T47D (cell line): Measurements from ENCODE around the gene WLS.

Experiments
- DNase-seq, 2 experiments: peaks; one replicate each; pipeline versions ENCODE4 v3.0.0 to v3.0.0-alpha.2; 2011 to 2012; ENCODE audit warnings: low read depth in 1 of 2, low spot score in 1 of 2
- JUND ChIP-seq: IDR thresholded peaks from 2 replicates; pipeline ENCODE4 v1.6.1; 2012; ENCODE audit warnings: low read depth
- in situ Hi-C: cut with HindIII; loops from 2 replicates; pipeline ENCODE4 v1.10.0; 2016; ENCODE audit warnings: low sequenced_read_pairs, low pct_unique_long_range_greater_than_20kb

Gene WLS

GRCh38 chr1:68128157-68128556, 104.2 kb downstream of the WLS start:
- in situ Hi-C loops, result no loop called here
- TF ChIP-seq JUND, result no peak
- no peak for DNase-seq

- TF ChIP-seq JUND, result no peak
- DNase-seq, result no peak
- in situ Hi-C loops, result no loop called here
Measured at GRCh38 chr1:68121536-68121935, 110.8 kb downstream of the WLS start.

DNA sequence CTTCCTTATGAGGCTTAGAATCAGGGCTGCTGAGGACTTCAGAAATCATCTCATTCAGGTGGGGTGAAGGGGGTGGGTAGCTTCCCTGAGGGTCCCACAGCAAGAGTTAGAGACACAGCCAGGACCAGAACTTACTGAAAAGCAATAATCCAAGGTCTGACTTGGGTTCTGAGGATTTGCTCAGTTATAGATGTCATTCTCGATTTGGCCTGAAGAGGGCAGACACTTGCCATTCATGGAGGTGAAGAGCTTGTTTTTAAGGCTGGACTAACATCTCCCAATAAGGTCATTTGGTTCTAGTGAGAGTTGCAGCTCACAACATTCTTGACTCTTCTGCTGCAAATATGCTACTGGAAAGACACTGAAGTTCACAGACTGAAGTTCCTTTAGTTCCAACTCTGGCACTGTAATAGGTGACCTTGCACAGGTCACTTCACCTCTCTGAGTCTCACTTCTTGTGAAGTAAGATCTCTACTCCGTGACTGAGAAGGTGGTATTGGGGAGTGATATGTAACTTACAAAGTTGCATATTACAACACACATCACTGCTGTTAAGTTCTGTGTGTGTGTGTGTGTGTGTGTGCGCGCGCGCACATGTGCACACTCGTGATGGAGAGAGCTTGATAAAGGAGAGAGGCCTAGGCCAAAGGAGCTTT, 112.1 kb downstream of the WLS start:
- peak; percentile 9 to 71 for DNase-seq
- TF ChIP-seq JUND, result no peak
- in situ Hi-C loops, result no loop called here

GRCh38 chr1:68119445-68119844, 112.9 kb downstream of the WLS start:
- TF ChIP-seq JUND, result no peak
- DNase-seq, result no peak
- in situ Hi-C loops, result no loop called here

- no peak for TF ChIP-seq JUND
- in situ Hi-C loops, result no loop called here
- no peak for DNase-seq
Measured at GRCh38 chr1:68117416-68117815, 114.9 kb downstream of the WLS start.

DNA sequence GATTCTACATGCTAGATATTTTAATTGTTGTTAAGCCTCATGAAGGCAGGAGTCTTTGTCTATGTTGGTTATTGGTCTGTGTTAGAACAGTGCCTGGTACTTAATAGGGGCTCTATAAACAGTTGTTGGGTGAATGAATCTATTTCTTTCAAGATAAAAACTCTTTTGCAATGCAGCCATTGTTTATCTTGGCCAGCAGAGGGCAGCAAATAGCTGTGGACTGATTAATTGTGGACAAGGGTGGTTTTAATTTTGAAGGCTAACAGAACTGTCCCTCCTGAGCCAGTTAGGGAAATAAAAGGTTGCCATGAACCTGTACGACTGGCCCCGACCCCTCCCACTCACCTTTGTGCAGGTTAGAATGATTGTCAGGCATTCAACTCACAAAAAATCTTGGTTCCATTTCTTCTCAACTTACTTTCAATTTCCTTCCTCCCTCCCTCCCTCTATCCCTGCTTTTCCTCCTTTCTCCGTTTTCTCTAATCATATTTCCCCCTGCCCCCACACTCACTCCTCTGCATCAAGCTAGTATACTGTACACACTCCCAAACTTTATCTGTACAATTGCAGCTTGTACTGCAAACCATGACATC, 115.6 kb downstream of the WLS start:
- in situ Hi-C loops, result no loop called here
- DNase-seq, result peak in 1 of 2 experiments; percentile 47
- no peak for TF ChIP-seq JUND

- no peak for TF ChIP-seq JUND
- in situ Hi-C loops, result no loop called here
- DNase-seq, result no peak
Measured at GRCh38 chr1:68115308-68115707, 117.0 kb downstream of the WLS start.

DNA sequence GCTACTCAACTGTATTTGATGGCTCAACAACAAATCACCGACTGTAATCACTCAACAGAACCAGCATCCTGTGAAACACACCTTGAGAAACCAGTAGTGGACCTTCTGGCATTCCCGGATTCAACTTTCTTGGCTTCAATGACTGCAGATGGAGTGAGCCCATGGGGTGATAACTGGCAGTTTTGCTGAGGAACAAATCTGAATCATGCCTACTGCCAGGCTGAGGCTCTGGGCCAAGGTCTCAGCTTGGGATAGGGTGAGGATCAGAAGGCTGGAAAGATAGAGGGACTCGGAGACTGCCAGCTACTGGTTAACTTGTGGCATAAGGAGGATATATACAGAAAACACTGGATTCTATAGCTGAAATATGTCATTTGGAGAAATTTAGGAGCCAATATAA, 118.4 kb downstream of the WLS start:
- in situ Hi-C loops, result no loop called here
- TF ChIP-seq JUND, result no peak
- no peak for DNase-seq

GRCh38 chr1:68112835-68113243, 119.5 kb downstream of the WLS start:
- in situ Hi-C loops, result no loop called here
- no peak for TF ChIP-seq JUND
- no peak for DNase-seq

GRCh38 chr1:68111519-68112436, 120.5 kb downstream of the WLS start:
- DNase-seq, result peak; percentile 34 to 75
- in situ Hi-C loops, result no loop called here
- no peak for TF ChIP-seq JUND

DNA sequence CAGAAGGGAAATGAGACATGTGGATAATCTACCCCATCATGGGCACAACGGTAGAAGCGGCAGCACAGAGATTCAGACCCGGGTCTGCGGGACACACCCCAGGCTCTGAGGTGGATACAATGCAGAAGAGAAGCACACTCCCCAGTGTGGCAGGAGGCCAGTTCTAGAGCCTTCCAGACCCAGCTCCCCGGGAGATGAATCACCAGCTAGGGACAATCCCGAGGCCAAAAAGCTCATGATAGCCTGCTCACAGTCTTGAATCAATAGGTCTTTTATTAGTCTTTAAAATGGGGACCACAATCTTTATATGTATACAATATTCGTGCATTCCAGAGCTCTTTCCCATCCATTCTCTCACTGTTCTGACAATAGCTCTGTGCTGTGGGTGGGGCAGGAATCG, 124.6 kb downstream of the WLS start:
- no peak for DNase-seq
- in situ Hi-C loops, result no loop called here

GRCh38 chr1:68103884-68104554, 128.3 kb downstream of the WLS start:
- no peak for TF ChIP-seq JUND
- in situ Hi-C loops, result no loop called here
- DNase-seq, result no peak

More for the DNA sequence above, 124.6 kb downstream of the WLS start:
- TF ChIP-seq JUND, result no peak
